Astrocyte of the cerebellum (primary cell): ENCODE measurements around the gene PCDH9.

Source experiments
- DNase-seq: peaks from one replicate; pipeline ENCODE4 v3.0.0-alpha.2; 2011; ENCODE audit warnings: low read depth
- H3K4me3 ChIP-seq: 2 replicates; pipeline ENCODE4 v1.5.1; 2011; ENCODE audit warnings: mild to moderate bottlenecking, low read depth, low read length, moderate library complexity
- in situ Hi-C: cut with HindIII; loops from 2 replicates; pipeline ENCODE4 v1.10.0; 2017; ENCODE audit warnings: low sequenced_read_pairs
- TF ChIP-seq, protein P1 (sequence below): IDR thresholded peaks from 2 replicates; pipeline ENCODE4 v1.5.1; 2012; ENCODE audit warnings: low read length, low read depth, moderate library complexity, mild to moderate bottlenecking; ENCODE audit errors: missing control alignments

Gene PCDH9

GRCh38 chr13:66314911-66315310 lies 915.2 kb downstream of the PCDH9 start:
- no peak for DNase-seq
- in situ Hi-C loops: no loop called here
- no peak overlapping the region for H3K4me3 ChIP-seq
- TF ChIP-seq, protein P1, sequence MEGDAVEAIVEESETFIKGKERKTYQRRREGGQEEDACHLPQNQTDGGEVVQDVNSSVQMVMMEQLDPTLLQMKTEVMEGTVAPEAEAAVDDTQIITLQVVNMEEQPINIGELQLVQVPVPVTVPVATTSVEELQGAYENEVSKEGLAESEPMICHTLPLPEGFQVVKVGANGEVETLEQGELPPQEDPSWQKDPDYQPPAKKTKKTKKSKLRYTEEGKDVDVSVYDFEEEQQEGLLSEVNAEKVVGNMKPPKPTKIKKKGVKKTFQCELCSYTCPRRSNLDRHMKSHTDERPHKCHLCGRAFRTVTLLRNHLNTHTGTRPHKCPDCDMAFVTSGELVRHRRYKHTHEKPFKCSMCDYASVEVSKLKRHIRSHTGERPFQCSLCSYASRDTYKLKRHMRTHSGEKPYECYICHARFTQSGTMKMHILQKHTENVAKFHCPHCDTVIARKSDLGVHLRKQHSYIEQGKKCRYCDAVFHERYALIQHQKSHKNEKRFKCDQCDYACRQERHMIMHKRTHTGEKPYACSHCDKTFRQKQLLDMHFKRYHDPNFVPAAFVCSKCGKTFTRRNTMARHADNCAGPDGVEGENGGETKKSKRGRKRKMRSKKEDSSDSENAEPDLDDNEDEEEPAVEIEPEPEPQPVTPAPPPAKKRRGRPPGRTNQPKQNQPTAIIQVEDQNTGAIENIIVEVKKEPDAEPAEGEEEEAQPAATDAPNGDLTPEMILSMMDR: no peak

DNA sequence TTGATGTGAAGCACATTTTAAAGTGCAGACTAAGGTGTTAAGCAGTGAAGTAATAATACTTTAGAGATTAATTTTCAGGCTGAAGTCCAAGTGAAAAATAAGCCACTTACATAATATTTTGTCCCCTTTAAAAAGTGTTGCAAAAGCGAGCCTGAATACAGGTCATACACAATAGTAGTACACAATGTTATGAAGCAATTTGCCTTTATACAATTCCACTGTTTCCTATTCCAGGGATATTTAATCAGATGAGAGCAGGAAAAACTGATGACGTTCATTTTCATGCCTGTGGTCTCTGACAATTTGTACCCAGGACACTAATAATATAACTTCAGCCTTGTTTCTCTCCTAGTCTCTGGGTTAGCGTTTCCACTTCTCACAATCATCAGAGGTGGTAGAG lies 916.7 kb downstream of the PCDH9 start:
- in situ Hi-C loops: no loop called here
- no peak for DNase-seq
- no peak overlapping the region for H3K4me3 ChIP-seq
- TF ChIP-seq, protein P1: no peak

- in situ Hi-C loops: no loop called here
- H3K4me3 ChIP-seq: no peak overlapping the region
- DNase-seq: peak; percentile 62
- TF ChIP-seq, protein P1: no peak
Observed at GRCh38 chr13:66312312-66313087, 917.6 kb downstream of the PCDH9 start.

DNA sequence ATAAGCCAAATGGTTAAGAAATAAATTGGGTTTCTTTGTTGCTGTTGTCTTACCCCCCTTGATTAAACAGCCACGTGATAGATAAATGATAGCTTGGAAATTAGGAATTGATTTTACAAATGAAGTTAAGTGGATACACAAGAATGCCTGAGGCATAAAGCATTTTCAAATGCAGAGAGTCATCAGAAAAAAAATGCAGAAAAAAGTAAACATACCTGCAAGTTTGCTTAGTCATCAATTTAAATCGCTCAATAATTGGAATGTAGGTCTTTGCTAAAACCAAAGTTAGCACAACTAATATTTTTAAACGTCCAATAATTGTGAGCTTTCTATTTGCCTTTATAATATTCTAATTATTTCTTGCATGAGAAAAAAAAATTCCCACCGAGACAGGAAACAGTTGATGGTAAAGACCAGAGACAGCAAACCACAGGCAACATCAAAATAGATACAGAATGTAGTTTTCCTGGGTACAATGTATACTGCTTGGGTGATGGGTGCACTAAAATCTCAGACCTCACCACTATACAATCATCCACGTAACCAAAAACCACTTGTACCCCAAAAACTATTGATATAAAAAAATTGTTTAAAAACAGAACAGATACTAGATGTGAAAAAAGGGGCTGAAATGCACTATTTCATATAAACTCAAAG lies 924.0 kb downstream of the PCDH9 start:
- H3K4me3 ChIP-seq: no peak overlapping the region
- TF ChIP-seq, protein P1: no peak
- DNase-seq: no peak
- in situ Hi-C loops: no loop called here

GRCh38 chr13:66301482-66301881 lies 928.7 kb downstream of the PCDH9 start:
- no peak for DNase-seq
- in situ Hi-C loops: no loop called here
- TF ChIP-seq, protein P1: no peak
- H3K4me3 ChIP-seq: no peak overlapping the region

GRCh38 chr13:66301006-66301405 lies 929.1 kb downstream of the PCDH9 start:
- in situ Hi-C loops: no loop called here
- TF ChIP-seq, protein P1: no peak
- no peak for DNase-seq
- no peak overlapping the region for H3K4me3 ChIP-seq
